ELR (cell line): Measurements from ENCODE around the gene EYS.
"Not testable (repeated sequence)": the region's sequence is repeated elsewhere in the genome, so short reads cannot be mapped to it uniquely, and the experiment has no call there.

ENCODE experiments used
- DNase-seq: peaks from one replicate; pipeline ENCODE4 v3.0.0-alpha.2; 2015; ENCODE audit warnings: low read depth

Gene EYS

GRCh38 chr6:63816401-63816981 lies 1890.5 kb downstream of the EYS start:
- no peak for DNase-seq

- DNase-seq: peak; percentile 39
Measured at GRCh38 chr6:63814459-63814858, 1892.6 kb downstream of the EYS start.

DNA sequence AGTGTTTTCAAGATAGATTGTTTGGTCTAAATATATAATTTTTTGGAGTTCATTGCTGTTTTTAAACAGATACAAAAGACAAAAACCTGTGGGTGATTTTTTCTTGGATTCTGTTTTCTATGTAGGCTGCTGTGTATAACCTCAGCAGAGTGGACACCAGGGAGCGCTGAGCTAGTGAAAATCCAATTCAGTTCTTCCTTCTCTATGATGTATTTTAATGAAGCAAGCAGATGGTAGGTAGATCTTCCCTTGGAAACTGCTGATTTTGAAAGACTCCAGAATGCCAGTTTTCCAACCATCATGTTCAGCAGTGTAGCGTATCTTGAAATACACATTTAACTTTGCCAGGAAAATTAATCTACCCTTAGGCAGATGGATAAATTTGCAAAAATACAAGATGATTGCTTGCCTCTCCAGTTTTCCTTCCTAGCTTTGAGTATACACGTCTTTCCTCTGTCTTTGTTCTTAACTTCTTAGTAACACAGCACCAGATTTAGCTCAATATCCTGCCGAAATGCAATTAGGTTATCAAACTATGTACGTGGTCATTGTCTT lies 1893.4 kb downstream of the EYS start:
- DNase-seq: no peak

- DNase-seq: no peak
Measured at GRCh38 chr6:63808576-63808975, 1898.5 kb downstream of the EYS start.

DNA sequence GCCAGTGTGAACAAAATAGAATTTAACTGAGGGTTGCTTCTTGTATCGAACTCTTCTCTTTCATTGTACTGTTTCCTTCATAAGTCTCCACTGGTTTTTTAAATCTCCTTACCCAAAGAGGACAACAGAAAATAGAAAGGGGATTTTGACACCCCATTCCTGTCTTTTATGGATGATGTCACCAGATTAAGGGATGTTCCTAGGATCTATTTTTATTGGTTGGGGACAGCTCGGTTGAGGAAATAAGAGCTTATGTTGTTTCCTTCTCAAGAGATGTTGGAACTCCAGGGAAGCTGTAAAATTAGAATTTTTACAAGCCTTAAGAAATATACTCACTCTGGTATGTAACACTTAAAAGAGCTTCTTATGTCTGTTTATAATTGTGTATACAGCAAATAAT lies 1900.0 kb downstream of the EYS start:
- peak; percentile 14 for DNase-seq

GRCh38 chr6:63806573-63806913 lies 1900.5 kb downstream of the EYS start:
- DNase-seq: no peak

DNA sequence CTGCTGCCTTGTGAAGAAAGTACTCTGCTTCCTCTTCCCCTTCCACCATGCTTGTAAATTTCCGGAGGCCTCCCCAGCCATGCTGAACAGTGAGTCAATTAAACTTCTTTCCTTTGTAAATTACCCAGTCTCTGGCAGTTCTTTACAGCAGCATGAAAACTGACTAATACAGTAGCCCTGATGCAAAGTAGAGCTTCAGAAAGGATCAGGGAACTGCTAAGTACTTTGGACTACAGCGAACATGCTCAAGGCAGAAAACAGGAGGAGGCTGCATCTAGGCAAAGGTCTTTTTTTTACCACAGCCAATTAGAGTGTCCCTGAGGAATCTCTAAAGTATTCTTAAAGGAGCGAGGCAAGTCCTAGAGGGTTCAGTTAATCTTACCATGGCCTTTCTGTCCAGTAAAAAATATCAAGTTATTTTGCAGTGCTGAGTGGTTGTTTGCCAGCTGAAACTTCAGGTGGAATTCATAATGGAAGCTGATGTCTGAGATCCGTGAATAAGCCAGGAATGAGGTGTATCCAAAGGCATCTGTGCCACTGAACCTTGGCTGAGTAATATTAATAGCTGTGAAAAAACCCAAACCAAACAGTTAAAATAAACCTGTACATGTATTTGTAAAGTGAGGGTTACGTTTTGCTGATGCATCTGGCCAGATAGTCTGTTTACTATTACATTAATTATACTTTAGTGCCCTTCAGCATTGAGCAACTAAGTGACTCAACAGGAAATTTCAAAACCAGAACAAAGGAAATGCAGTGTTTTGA lies 1901.0 kb downstream of the EYS start:
- DNase-seq: peak; percentile 95

GRCh38 chr6:63805345-63805744 lies 1901.7 kb downstream of the EYS start:
- DNase-seq: no peak

DNA sequence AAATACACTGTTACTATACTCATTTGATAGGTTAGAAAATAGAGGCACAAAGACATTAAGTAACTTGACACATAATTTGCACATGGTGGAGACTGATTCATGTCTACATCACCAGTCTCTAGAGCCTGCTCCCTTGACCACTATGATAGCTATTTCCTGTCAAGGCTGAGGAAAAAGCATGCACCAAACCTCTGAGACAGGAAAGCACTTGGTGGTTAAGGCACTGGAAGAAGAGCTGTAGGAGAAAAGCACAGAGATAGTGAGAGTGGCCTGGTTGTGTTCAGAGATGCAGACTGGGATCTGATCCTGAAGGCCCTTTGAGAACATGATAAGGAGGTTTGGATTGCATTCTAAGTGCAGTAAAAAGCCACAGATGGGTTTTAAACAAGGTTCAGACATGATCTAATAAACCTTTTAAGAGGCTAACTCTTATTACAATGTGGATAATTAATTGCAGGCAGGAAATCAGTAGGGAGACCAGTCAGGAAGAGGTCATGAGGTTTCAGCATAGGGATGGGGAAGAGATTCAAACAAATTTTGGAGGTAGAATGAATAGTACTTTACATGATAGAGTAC lies 1902.6 kb downstream of the EYS start:
- peak; percentile 95 for DNase-seq

DNA sequence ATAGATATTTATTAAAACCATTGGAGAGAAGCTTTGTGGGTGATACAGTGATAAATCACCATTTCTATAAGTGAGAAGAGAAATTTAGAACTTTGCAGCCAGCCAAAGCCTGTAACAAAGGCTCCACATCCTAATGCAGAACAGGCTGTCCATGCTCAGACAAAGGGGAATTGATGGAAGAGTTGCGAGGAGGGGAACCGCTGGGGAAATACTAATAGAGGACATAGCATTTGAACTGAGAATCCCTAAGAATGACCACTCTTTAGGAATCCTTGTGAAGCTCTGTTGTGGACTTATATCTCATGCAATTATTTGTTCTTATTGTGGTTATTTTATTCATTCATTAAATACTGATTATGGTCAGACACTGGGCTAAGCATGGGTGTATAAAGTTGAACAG lies 1903.7 kb downstream of the EYS start:
- no peak for DNase-seq

DNA sequence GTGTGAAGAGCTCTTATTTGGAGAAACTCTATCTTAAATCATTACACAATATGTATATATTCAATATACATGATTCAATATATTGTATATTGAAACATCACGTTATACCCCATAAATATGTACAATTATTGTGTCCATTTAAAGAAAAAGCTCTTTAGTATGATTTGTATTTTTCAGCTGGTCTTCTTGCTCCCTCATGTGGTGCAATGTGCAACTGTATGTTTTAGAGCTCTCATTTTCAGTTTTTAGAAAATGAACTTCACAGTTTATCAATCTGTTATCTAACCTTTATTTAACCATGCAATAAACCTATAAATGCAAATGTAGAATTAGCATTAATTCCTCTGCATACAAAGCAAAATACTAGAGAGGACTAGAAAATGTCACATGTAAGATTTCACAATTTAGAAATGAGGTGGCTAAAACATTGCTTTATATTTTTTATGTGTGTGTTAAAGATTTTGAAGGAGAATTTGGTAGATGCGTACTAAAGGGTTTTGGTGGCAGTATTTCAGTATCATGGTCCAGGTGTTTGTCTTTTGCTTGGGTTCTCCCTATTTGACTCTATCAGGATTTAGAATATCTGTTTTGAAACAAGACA lies 1904.3 kb downstream of the EYS start:
- DNase-seq: peak; percentile 67

GRCh38 chr6:63800386-63800785 lies 1906.6 kb downstream of the EYS start:
- not testable (repeated sequence) for DNase-seq

GRCh38 chr6:63799813-63800212 lies 1907.2 kb downstream of the EYS start:
- DNase-seq: no peak

- no peak for DNase-seq
Measured at GRCh38 chr6:63799313-63799712, 1907.7 kb downstream of the EYS start.

DNA sequence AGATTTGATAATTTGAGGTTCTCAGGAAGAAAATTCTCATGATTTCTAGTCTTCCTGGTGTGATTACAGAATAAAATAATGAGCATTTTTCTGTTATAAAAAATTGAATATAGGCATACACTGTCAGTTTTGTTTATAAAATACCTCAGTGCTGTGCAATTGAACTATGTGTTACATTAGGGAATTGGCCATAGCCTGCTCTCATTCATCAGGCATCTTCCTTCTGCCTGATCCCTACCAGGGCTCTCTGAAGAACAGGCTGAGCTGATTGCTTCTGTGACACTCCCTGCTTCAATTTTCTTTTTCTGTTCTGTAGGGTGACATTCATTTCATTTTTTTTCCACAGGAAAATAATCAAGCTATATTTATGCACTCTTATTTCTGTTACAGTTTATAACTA lies 1908.6 kb downstream of the EYS start:
- DNase-seq: no peak

DNA sequence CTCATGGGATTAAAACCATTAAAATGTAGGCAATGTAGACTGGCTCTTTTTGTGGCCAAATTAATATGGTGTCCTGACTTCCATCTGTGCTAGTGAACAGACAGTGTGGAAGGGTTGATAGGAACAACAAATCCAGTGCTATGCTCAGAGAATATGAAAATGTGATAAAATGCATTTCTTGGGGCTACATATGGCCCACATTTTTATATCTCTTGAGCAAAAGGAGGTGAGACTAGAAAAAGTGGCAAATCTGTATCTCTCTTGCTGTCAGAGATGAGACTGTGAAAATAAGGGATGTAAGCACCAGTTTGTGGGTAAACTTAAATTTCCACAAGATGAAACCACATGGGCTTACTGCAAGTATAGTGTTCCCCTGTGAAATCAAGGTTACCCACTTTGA lies 1909.3 kb downstream of the EYS start:
- no peak for DNase-seq

DNA sequence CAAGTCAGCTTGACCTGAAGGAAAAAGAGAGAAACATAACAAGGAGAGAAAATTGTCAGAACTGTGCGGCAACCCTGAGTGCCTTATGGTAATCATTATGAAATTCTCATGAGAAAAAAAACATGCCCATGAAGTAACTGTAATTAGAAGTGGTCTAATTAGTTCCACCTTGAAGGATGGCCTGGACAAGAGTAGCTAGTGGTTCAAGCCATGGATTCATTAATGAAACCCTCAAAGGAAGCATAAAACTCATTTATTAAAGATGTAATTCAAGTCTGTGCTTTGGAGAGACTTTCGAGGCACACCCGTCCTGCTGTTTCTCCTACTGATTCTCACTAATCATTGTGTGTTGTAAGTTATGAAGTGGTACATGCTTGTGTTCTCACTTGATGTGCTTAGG lies 1911.2 kb downstream of the EYS start:
- DNase-seq: no peak

DNA sequence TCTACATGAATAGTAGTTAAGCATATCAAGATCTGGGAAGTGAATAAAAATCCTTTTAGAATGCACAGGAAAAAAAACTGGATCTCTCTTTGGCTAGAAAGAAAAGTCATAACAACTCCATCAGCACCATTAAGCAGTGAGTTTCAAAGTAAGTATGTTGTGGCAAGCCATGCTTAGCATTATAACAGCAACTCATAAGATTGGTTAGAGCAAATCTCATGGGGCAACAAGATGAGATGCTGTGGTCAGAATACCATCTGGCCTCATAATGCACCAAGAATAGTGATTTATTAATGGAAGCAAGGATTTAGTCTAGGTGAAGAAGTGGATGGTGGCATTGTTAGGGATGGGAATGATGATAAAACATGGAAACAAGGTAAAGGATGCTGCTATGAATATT lies 1912.0 kb downstream of the EYS start:
- DNase-seq: no peak

GRCh38 chr6:63793465-63794137 lies 1913.4 kb downstream of the EYS start:
- DNase-seq: no peak

DNA sequence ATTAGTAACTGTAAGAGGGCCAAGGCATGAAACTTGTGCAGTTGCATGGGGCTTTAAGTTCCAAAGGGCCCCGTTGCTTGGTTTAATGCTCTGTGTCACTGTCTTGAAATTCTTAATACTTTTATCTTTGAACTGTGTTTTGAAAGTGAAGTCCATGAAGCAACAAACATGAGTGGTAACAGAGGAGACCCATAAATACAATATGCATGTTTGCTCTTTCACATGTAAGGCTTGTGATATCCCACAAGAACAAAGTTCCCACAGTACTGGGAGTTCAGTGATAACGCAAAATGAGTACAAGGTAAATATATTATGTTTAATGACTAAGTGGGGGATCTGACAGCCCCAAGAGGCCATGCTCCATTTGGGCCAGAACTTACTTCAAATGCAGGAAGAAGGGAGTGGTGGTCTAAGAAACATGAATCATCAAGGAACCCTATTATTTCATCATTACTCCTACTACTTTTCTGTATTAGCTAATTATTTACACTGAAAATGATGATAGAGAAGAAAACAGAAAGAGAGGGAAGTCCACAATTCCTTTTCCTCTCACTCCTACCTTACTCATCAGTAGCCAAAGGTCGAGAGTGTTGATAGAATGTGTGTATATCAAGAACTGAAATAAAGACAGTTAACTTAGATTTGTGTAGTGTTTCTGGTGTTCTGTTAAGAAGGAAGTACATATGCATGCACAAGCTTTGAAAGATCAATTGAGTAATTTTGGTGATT lies 1914.1 kb downstream of the EYS start:
- DNase-seq: no peak

GRCh38 chr6:63790334-63790733 lies 1916.7 kb downstream of the EYS start:
- DNase-seq: no peak

- DNase-seq: peak; percentile 55
Measured at GRCh38 chr6:63789699-63790098, 1917.3 kb downstream of the EYS start.
